Nephron progenitor cell (in vitro differentiated cells): ENCODE results near the gene FIG4.

Experiments
- DNase-seq: peaks from one replicate; pipeline ENCODE4 v3.0.0; 2021
- H3K27ac Mint-ChIP-seq: 2 replicates; pipeline ENCODE4 v1.8.0; 2021; ENCODE audit warnings: mild to moderate bottlenecking, moderate library complexity, mixed read lengths
- H3K27me3 Mint-ChIP-seq: 2 replicates; pipeline ENCODE4 v1.8.0; 2021; ENCODE audit warnings: mild to moderate bottlenecking, low read depth, mixed read lengths; ENCODE audit not compliant: poor library complexity
- H3K36me3 Mint-ChIP-seq: 2 replicates; pipeline ENCODE4 v1.8.0; 2021; ENCODE audit warnings: low read depth, mixed read lengths
- H3K4me1 Mint-ChIP-seq: 2 replicates; pipeline ENCODE4 v1.8.0; 2021; ENCODE audit warnings: mixed read lengths
- H3K4me3 Mint-ChIP-seq: 2 replicates; pipeline ENCODE4 v1.8.0; 2021; ENCODE audit warnings: mild to moderate bottlenecking, moderate library complexity, mixed read lengths
- H3K9me3 Mint-ChIP-seq: 2 replicates; pipeline ENCODE4 v1.8.0; 2021; ENCODE audit warnings: mild to moderate bottlenecking, moderate library complexity, mixed read lengths
- TF ChIP-seq, protein P1 (sequence below): fragments of 200-600 bp; sonication (generic); IDR thresholded peaks from 2 replicates; pipeline ENCODE4 v1.5.0; 2021; ENCODE audit warnings: antibody characterized with exemption

The FIG4 gene

DNA sequence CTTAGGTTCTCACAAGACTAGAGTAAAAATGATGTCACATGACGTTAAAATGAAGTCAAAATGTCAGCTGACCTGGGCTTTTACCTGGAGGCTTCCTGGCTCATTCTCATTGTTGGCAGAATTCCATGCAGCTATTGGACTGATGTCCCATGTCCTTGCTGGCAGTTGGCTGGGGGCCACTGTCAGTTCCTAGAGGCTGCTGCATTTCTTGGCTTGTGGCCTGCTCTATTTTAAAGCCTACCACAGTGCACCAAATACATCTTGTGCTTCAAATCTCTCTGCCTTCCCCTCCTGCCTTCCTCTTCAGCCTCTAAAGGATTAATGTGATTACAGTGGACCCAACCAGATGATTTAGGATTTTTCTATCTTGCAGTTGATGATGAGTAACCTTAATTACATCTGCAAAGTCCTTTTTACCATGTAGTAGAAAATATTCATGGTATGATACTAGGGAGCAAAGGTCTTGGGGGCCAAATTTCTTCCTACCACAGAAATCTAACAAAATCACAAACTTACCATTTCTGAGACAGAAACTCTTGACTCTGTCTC lies 81.9 kb downstream of the FIG4 start:
- Mint-ChIP-seq H3K27ac (no peak overlapping the region), H3K4me3 (no peak overlapping the region), H3K36me3 (peaks cover 8% of the 10 kb centered on the region), H3K27me3 (no peaks in the 10 kb centered on the region), H3K4me1 (no peaks in the 10 kb centered on the region), H3K9me3 (no peaks in the 10 kb centered on the region)
- no peak for DNase-seq
- TF ChIP-seq, protein P1, sequence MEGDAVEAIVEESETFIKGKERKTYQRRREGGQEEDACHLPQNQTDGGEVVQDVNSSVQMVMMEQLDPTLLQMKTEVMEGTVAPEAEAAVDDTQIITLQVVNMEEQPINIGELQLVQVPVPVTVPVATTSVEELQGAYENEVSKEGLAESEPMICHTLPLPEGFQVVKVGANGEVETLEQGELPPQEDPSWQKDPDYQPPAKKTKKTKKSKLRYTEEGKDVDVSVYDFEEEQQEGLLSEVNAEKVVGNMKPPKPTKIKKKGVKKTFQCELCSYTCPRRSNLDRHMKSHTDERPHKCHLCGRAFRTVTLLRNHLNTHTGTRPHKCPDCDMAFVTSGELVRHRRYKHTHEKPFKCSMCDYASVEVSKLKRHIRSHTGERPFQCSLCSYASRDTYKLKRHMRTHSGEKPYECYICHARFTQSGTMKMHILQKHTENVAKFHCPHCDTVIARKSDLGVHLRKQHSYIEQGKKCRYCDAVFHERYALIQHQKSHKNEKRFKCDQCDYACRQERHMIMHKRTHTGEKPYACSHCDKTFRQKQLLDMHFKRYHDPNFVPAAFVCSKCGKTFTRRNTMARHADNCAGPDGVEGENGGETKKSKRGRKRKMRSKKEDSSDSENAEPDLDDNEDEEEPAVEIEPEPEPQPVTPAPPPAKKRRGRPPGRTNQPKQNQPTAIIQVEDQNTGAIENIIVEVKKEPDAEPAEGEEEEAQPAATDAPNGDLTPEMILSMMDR: no peak

DNA sequence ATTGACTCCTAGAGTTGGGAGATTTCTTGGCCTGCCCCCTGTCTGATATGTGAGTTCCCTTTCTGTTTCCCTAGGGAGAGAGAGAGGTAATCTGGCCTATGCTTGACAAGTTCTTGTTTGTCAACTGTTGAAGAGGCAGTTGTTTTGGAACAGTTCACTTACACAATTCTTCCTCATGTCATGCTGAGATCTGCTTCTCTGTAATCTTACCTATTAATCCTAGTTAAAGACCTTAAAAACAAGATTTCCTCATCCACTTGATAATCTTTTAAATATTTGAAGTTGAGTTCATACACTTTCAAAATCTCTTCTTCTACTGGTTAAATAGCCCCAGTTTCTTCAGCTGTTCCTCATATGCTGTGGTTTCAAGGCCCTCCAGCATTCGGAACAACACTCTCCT lies 89.9 kb downstream of the FIG4 start:
- no peak overlapping the region for H3K4me3 Mint-ChIP-seq
- H3K4me1 Mint-ChIP-seq: no peaks in the 10 kb centered on the region
- TF ChIP-seq, protein P1: no peak
- H3K9me3 Mint-ChIP-seq: no peaks in the 10 kb centered on the region
- DNase-seq: no peak
- H3K27ac Mint-ChIP-seq: peak overlapping the region; percentile 3
- H3K27me3 Mint-ChIP-seq: no peaks in the 10 kb centered on the region
- H3K36me3 Mint-ChIP-seq: no peaks in the 10 kb centered on the region

DNA sequence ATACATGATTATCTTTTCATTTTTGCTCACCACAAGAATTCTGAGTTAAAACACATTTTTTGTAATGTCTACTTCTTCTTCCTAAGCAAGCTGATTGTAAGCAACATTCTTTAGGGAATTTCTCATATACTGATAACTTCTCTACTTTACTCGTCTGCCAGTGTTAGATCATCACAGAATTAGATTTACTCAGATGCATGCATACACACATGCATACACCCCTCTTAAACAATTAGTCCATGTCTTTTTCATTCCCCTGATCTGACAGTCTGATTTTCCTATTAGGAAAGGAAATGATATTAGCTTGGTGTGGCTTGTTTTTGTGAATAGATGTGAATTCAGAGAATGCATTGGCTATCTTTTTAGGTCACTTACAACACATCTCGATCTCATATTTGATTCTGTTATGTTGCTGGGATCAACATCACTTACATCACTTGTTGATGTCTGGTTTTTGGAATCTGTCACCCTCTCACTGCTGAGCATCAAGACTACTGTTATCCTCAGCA lies 91.4 kb downstream of the FIG4 start:
- Mint-ChIP-seq H3K36me3 (peaks cover 9% of the 10 kb centered on the region), H3K9me3 (no peaks in the 10 kb centered on the region), H3K4me1 (no peaks in the 10 kb centered on the region), H3K27ac (no peak overlapping the region), H3K4me3 (no peak overlapping the region), H3K27me3 (no peaks in the 10 kb centered on the region)
- DNase-seq: no peak
- TF ChIP-seq, protein P1: no peak

DNA sequence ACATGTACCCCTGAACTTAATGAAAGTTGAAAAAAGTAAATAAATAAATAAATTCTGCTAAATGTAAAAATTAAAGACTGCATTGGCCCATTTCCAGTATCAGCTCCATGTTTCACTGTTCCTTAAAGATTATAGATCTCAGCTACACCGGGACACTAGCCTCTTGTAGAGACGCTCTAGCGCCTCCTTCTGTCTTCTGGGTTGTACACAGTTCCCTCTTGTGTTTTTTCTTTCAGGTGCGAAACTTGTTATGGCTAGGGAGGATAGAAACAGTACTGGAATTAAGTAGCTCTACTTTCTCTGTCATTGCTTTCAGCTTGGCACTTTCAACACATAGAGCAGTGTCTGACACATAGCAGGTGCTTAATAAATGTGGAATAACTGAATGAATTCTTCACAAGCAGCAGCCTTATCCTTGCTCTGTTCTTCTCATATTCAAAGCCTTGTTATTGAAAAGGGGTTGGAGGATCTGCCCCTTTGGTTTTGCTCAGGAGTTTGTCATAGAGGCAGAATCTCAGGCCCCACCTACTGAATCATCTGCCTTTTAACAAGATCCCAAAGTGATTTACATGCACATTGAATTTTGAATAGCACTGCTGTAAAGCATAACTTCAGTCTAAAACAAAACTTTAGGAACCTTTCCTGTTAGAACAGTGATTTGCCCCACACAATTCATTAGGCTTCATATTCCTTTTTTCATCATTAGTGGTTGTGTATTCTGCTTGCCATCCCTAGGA lies 92.3 kb downstream of the FIG4 start:
- TF ChIP-seq, protein P1: peak; percentile 36
- no peaks in the 10 kb centered on the region for H3K27me3 Mint-ChIP-seq
- H3K4me1 Mint-ChIP-seq: no peaks in the 10 kb centered on the region
- H3K9me3 Mint-ChIP-seq: no peaks in the 10 kb centered on the region
- H3K4me3 Mint-ChIP-seq: no peak overlapping the region
- peak; percentile 6 for DNase-seq
- H3K27ac Mint-ChIP-seq: no peak overlapping the region
- peaks cover 9% of the 10 kb centered on the region for H3K36me3 Mint-ChIP-seq

DNA sequence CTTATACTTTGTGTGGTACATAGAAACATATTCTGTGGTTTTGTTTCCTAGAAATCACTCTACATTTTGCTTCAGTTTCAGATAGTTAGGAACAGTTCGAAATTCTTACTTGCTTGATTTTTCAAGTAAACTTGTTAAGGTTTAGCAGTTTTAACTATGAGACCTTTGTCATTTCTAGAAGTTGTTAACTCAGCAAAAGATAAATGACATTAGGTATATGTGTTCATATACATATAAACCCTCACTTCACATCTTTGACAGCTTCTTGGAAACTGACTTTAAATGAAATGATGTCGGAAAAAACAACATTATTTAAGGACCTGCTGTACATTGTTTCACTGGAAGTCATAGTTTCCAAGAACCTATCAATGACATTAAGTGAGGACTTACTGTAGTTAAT lies 96.2 kb downstream of the FIG4 start:
- H3K9me3 Mint-ChIP-seq: no peaks in the 10 kb centered on the region
- H3K27ac Mint-ChIP-seq: no peak overlapping the region
- peaks cover 13% of the 10 kb centered on the region for H3K4me1 Mint-ChIP-seq
- no peaks in the 10 kb centered on the region for H3K27me3 Mint-ChIP-seq
- TF ChIP-seq, protein P1: no peak
- no peak overlapping the region for H3K4me3 Mint-ChIP-seq
- no peak for DNase-seq
- peaks cover 13% of the 10 kb centered on the region for H3K36me3 Mint-ChIP-seq

DNA sequence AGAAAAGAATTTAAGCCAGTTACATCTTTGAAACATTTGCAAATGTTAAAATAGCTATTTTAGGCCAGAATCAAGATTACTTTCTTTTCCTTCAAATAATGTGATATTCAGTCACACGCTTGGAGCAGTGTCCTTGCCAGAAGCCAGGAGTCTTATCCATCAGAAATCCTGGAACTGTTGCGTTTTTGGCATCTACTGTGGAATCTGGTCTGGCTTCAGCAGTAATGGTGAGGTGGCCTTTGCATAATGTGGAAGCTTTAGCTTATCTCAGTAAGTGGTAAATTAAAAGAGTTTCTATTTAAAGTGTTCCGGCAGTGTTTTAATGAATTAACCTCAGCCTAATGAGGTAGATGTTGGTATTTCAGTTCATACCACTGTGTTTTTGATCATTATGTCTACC lies 97.6 kb downstream of the FIG4 start:
- Mint-ChIP-seq H3K4me1 (peaks cover 13% of the 10 kb centered on the region), H3K9me3 (no peaks in the 10 kb centered on the region), H3K27me3 (no peaks in the 10 kb centered on the region), H3K4me3 (no peak overlapping the region), H3K36me3 (peaks cover 13% of the 10 kb centered on the region), H3K27ac (no peak overlapping the region)
- DNase-seq: no peak
- TF ChIP-seq, protein P1: no peak
